NCI-H82 treated with DMSO at 0.1 percent for 48 hours (cell line): ENCODE measurements around the gene MAB21L3.

ENCODE experiments used
- DNase-seq: peaks from one replicate; lab custom pipeline; 2025; ENCODE audit not compliant: unreplicated experiment; lab: John Stamatoyannopoulos, UW

Gene MAB21L3

DNA sequence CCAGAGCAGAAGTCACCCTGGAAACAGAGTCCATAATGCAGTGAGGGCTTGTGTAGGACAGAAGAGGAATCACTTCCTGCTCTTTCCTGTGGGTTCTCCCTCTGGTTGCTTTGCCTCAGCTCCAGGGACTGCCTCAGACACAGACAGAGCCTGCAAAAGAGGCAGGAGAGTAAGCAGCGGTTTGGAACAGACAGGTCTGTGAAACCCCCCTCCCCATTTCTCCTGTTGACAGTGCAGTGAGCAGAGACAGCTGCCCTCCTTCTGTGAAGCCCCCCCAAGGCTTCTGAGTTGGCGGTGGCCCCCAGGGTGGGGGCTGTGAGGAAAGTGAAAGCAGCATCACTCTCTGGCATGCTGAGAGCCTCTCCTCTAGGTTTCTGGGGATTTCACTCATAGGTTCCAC is 53.0 kb downstream of the MAB21L3 start:
- DNase-seq = no peak

GRCh38 chr1:116164604-116165368 is 53.6 kb downstream of the MAB21L3 start:
- no peak for DNase-seq

GRCh38 chr1:116165572-116165971 is 54.4 kb downstream of the MAB21L3 start:
- no peak for DNase-seq

GRCh38 chr1:116166011-116166571 is 54.9 kb downstream of the MAB21L3 start:
- DNase-seq = no peak

- DNase-seq = no peak
These were observed 55.5 kb downstream of the MAB21L3 start for GRCh38 chr1:116166655-116167054.

DNA sequence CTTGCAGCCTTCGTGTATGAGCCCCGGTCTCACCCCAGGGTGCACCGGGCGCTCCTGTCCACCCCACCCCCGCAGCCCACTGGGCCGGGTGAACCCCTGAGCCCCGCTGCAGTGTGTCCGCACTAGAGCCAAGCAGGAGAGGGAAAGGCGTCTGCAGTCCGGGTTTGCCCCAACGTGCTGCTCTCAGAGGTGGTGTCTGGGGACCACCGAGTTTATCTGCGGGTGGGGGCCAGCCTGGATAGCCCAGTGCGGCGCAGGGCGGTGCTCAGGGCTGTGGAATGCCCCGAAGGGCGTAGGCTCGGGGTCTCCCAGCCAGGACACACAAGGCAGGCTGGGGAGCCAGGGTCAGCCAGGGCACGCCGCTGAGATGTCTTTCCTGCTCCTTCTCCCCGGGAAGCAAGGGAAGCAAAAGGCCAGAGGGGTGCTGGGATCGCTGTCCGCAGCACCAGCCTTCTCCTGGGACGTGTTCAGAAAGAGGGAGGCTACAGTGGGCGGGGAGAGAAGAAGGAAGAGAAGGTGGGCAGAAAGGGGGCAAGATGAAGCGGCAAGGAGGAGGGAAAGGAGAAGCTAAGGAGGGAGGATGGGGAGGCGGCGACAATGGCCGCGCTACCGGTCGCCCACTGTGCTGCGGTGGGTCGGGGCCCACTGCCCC is 56.6 kb downstream of the MAB21L3 start:
- no peak for DNase-seq

DNA sequence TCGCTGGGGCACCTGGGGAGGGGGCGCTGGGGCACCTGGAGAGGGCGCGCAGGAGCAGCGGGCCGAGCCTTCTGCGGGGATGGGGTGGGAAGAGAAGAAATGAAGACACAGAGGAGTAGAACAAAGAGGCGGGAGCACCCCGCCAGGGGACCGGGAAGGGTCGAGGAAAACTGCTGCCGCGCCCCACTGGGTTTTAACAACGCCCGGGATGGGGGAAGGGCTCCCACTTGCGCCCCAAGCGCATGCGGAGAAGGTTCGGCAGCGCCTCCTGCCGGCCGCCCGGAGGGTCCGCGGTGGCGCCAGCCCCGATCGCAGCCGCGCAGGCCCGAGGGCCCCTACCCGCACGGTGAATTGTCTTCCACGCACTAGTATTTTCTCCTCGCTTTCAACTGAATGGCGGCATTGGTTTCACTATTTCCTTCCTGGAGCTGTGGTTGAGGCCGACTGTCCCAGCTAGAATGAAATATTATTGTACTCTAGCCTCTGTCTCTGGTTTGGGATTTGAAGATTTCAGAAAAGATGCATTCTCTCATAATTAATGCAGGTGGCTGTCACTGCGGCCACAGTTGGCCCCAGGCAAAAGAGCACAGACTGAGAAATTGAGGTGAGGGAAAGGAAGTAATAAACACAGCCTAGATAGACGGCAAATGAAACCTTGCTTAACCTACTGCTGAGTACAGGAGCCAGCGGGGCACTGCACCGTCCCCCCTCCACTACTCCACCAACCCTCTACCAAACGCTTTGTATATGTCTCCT is 57.3 kb downstream of the MAB21L3 start:
- no peak for DNase-seq

DNA sequence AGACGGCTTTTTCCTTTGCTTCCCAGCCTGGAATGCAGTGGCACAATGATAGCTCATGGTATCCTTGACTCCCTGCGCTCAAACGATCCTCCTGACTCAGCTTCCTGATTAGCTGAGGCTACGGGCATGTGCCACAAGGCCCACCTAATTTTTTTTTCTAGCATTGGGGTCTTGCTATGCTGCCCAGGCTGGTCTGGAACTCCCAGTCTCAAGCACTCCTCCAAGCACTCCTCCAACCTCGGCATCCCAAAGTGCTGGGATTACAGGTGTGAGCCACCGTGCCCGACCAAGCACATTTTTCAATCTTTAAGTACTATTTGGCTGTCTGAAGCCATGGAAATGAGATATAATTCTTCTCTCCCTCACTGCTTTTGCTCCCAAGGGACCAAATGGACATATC is 58.7 kb downstream of the MAB21L3 start:
- no peak for DNase-seq

DNA sequence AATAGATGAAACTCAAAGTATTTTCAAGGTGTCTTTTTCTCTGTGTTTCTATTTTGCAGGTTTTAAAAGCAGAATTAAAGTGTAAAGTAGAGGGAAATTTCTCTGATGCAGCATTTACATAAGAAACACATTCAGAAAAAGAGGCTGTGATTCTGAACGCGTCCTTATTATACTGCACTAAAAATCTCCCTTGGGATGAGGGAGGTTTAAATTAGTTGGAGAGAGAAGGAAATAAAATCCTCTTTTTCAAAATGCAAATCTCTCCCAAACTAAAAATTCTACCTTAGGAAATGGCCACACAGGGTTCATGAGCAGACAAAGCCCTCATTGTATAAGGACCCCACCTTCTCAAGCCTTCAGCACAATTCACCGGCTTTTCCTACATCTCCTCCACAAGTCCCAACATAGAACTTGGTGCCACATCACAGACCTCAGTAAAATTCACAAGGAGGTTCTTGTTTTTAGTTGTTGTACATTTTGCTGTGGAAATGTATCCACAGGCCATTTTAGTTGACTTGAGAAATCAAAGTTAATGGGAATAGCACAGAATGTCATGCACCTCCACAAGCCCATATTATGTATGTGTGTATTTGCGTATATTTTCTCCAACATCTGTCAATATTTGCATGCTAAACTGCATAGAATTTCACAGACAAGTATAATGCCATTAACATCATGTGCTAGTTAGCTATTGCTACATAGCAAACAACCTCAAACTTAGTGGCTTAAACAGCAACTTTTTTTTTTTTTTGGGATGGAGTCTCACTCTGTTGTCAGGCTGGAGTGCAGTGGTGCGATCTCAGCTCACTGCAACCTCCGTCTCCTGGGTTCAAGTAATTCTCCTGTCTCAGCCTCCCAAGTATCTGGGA is 59.8 kb downstream of the MAB21L3 start:
- no peak for DNase-seq

GRCh38 chr1:116172666-116173065 is 61.5 kb downstream of the MAB21L3 start:
- no peak for DNase-seq

DNA sequence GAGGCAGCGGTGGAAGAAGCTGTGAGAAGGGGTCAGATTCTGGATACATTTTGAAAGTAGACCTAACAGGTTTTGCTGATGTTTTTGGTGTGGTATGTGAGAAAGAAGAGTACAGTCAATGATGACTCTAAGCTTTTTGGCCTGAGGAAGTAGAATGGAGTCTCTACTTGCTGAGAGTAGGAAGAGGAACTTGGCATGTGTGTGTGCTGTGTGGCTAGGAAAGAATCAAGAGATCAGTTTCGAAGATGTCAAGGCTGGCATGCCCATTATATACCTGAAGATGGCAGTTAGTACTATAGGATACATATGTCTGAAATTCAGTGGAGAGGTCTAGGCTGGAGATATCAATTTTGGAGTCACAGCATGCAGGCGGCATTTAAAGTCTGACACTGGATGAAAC is 64.4 kb downstream of the MAB21L3 start:
- DNase-seq = no peak

GRCh38 chr1:116176306-116176789 is 65.1 kb downstream of the MAB21L3 start:
- no peak for DNase-seq

DNA sequence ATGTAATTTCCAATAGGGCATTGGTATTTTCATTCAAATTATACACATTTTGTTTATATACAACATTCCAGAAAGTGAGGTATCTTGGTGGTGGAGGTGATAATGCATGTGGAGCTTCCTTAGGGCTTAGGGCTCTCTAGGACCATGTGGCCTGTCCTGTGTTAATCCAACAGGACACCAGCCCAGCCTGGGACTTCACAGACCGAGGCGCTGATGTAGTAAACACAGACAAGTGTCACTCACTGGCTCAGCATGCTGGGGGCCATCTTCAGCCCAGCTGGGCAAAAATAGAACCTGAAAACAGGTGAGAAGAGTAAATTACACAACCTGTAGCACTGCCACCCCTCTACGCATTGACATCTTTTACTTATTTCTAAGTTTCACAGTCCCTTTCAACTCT is 66.7 kb downstream of the MAB21L3 start:
- DNase-seq = no peak

- DNase-seq = no peak
These were observed 67.6 kb downstream of the MAB21L3 start for GRCh38 chr1:116178837-116179236.

- no peak for DNase-seq
These were observed 68.2 kb downstream of the MAB21L3 start for GRCh38 chr1:116179419-116179818.

- DNase-seq = no peak
These were observed 68.8 kb downstream of the MAB21L3 start for GRCh38 chr1:116179964-116180363.

DNA sequence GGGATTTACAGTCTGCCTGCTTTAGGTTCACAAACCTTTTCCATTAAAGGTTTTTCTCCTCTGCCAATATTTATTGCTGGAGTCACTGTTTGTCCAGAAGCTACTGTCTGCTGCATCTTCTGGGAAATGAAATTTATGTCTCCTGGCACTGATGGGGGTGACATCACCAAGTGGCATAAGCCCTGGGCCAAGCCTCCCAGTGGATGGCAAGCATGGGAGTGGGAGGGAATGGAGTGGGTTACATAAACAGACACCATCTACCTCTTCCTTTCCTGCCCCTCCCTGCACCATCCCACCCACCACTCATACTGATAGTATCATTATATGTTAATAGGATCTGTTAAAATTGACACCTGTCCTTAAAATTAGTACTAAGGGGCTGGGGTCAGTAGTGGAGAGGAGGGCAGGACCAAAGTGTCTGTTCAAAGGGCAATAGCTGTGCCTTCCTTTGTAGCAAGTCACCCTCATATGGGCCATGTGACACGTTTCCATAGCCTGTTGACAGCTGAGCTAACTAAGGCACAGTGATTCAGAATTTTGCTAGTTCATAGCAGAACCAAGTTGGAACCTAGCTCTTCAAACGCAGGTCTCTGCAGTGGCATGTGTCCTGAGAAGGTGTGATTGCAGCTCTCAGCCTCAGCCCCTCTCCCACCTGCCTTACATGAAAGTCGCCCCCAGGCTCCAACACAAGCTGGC is 71.0 kb downstream of the MAB21L3 start:
- DNase-seq = no peak
